Endothelial cell of umbilical vein (primary cell): ENCODE measurements around the gene CPNE9. TPM values are rescaled to one million over a fixed set of nuclear protein-coding genes. Genes with fewer than 3 reads are reported as not detected.

Experiments
- BruUV-seq: library from RNA; stranded (reverse); fragments of 400-500 nt; replicated peaks from 2 replicates; lab custom pipeline; 2021; lab: Mats Ljungman, UMichigan
- CTCF ChIA-PET: fragments of 300-600, 350-600 bp; sonication (Branson Sonifier 250); formaldehyde crosslinking; loops from one replicate; lab custom pipeline; 2021; ENCODE audit warnings: antibody characterized with exemption, inconsistent platforms; lab: Charles Lee
- POLR2A ChIA-PET: fragments of 300-600, 350-600 bp; sonication (Branson Sonifier 250); formaldehyde crosslinking; loops from one replicate; lab custom pipeline; 2021; ENCODE audit warnings: antibody characterized with exemption, inconsistent platforms; lab: Charles Lee
- DNase-seq: peaks from one replicate; pipeline ENCODE4 v3.0.0-alpha.2; 2011; ENCODE audit warnings: low read depth, low spot score
- FAIRE-seq: peaks from 2 replicates; lab custom pipeline; 2011; peaks lifted over from hg19 to GRCh38; lab: Jason Lieb, UNC
- H2AFZ ChIP-seq: 2 replicates; pipeline ENCODE4 v1.6.0; 2012; ENCODE audit warnings: low read depth, low read length, control low read depth, inconsistent platforms
- H3K27ac ChIP-seq: 2 replicates; pipeline ENCODE4 v1.5.1; 2011; ENCODE audit warnings: low read depth, mild to moderate bottlenecking, control low read depth, low read length, moderate library complexity; ENCODE audit not compliant: insufficient read depth
- H3K27me3 ChIP-seq, 2 experiments: 2 replicates each; pipeline versions ENCODE4 v1.6.0 to v1.6.1; 2011; ENCODE audit warnings: low read length in 2 of 2, mixed read lengths in 1 of 2; ENCODE audit not compliant: control insufficient read depth in 2 of 2, insufficient read depth in 2 of 2
- H3K36me3 ChIP-seq, 2 experiments: 2 replicates in 1 of 2; 3 replicates in 1 of 2; pipeline ENCODE4 v1.5.1; 2011; ENCODE audit warnings: low read length in 2 of 2, mild to moderate bottlenecking in 1 of 2, moderate library complexity in 1 of 2; ENCODE audit not compliant: control insufficient read depth in 2 of 2, insufficient read depth in 2 of 2; ENCODE audit errors: extremely low read depth in 1 of 2
- H3K4me1 ChIP-seq: 3 replicates; pipeline ENCODE4 v1.5.1; 2011; ENCODE audit warnings: mild to moderate bottlenecking, low read length; ENCODE audit not compliant: control insufficient read depth, insufficient read depth; ENCODE audit errors: extremely low read depth
- H3K4me2 ChIP-seq: 2 replicates; pipeline ENCODE4 v1.6.1; 2011; ENCODE audit warnings: low read length, control low read depth, mixed read lengths; ENCODE audit not compliant: insufficient read depth
- H3K4me3 ChIP-seq, 3 experiments: fragments of 200-600 bp in 1 of 3; sonication (generic), shearing (Covaris generic) in 1 of 3; replicated peaks in 1 of 3; 2 replicates each; pipeline ENCODE4 v1.5.1; 2011 to 2016; ENCODE audit warnings: control low read depth in 3 of 3, low read length in 3 of 3, mild to moderate bottlenecking in 2 of 3, inconsistent platforms in 1 of 3, low read depth in 1 of 3, moderate library complexity in 1 of 3; ENCODE audit not compliant: insufficient read depth in 1 of 3
- H3K79me2 ChIP-seq: 2 replicates; pipeline ENCODE4 v1.6.0; 2012; ENCODE audit warnings: low read length, inconsistent platforms; ENCODE audit not compliant: control insufficient read depth, insufficient read depth
- H3K9ac ChIP-seq: replicated peaks from 2 replicates; pipeline ENCODE3; 2011; ENCODE audit warnings: low read length, control low read depth; ENCODE audit not compliant: insufficient read depth; ENCODE audit errors: extremely low read depth
- H3K9me1 ChIP-seq: replicated peaks from 3 replicates; pipeline ENCODE4 v1.6.0; 2011; ENCODE audit warnings: mild to moderate bottlenecking, low read length; ENCODE audit not compliant: control insufficient read depth, insufficient read depth; ENCODE audit errors: extremely low read depth
- H3K9me3 ChIP-seq: replicated peaks from 2 replicates; pipeline ENCODE4 v1.5.1; 2012; ENCODE audit warnings: low read length, inconsistent platforms; ENCODE audit not compliant: control insufficient read depth, insufficient read depth
- H4K20me1 ChIP-seq: replicated peaks from 2 replicates; pipeline ENCODE3; 2011; ENCODE audit warnings: mild to moderate bottlenecking, low read length; ENCODE audit not compliant: control insufficient read depth, insufficient read depth; ENCODE audit errors: extremely low read depth
- EZH2 ChIP-seq: IDR thresholded peaks from 2 replicates; pipeline ENCODE4 v1.6.1; 2012; ENCODE audit warnings: borderline replicate concordance, low read depth, mild to moderate bottlenecking, moderate library complexity, low read length, inconsistent platforms; ENCODE audit not compliant: severe bottlenecking
- FOS ChIP-seq: IDR thresholded peaks from 2 replicates; pipeline ENCODE4 v1.6.1; 2011; ENCODE audit warnings: mild to moderate bottlenecking, low read length, moderate library complexity, borderline replicate concordance; ENCODE audit not compliant: insufficient read depth
- GATA2 ChIP-seq: IDR thresholded peaks from 2 replicates; pipeline ENCODE4 v1.7.0; 2011; ENCODE audit warnings: low read depth, mild to moderate bottlenecking, moderate library complexity, mixed read lengths, low read length; ENCODE audit not compliant: insufficient read length, insufficient read depth
- JUN ChIP-seq: IDR thresholded peaks from 2 replicates; pipeline ENCODE4 v1.6.1; 2011; ENCODE audit warnings: borderline replicate concordance, low read depth; ENCODE audit not compliant: insufficient read length, insufficient read depth
- MYC ChIP-seq: IDR thresholded peaks from one replicate; pipeline ENCODE4 v1.6.1; 2011; ENCODE audit warnings: mild to moderate bottlenecking, low read depth, low read length
- POLR2A ChIP-seq: IDR thresholded peaks from 2 replicates; pipeline ENCODE4 v1.6.1; 2012; ENCODE audit warnings: low read depth, mild to moderate bottlenecking, control low read depth, low read length
- POLR2AphosphoS5 ChIP-seq: IDR thresholded peaks from 2 replicates; pipeline ENCODE4 v1.6.1; 2012; ENCODE audit warnings: low read depth, mild to moderate bottlenecking, control low read depth, low read length, moderate library complexity; ENCODE audit not compliant: insufficient read depth
- dilution Hi-C: fragments of 300-500 bp; cut with MboI; formaldehyde crosslinking; loops from one replicate; pipeline ENCODE4 v1.15.0; 2019; ENCODE audit warnings: low sequenced_read_pairs; ENCODE audit not compliant: extremely low pct_ligation_motif_present
- intact Hi-C: fragments of 100-400 bp; cut with micrococcal nuclease; formaldehyde crosslinking; loops from one replicate; pipeline ENCODE4 v1.10.0; 2022
- polyA plus RNA-seq, 4 experiments: library from polyadenylated mRNA; depleted of rRNA in 3 of 4; stranded (reverse) in 3 of 4; unstranded in 1 of 4; fragments of >200 nt; gene quantifications; 2 replicates each; pipeline versions ENCODE4 v1.2.1 to v1.2.3, GENCODE V29; 2011 to 2012; ENCODE audit warnings: missing spikeins in 1 of 4
- total RNA-seq: library from RNA; stranded (reverse); gene quantifications from 2 replicates; pipeline ENCODE4 v1.2.3, GENCODE V29; 2021
- TF ChIP-seq, protein P1 (sequence below), 2 donors: IDR thresholded peaks; 1 replicate in 1 of 2; 2 replicates in 1 of 2; pipeline ENCODE4 v1.5.1; 2011; ENCODE audit warnings: low read length in 2 of 2, mild to moderate bottlenecking in 2 of 2, moderate library complexity in 2 of 2, control low read depth in 1 of 2, inconsistent platforms in 1 of 2, low read depth in 1 of 2; ENCODE audit not compliant: insufficient read depth in 1 of 2; ENCODE audit errors: extremely low read depth in 1 of 2
- TF ChIP-seq, protein P2 (sequence below): IDR thresholded peaks from 2 replicates; pipeline ENCODE4 v1.6.1; 2011; ENCODE audit not compliant: insufficient read depth, insufficient read length

The CPNE9 gene
- total and polyA plus RNA-seq, 2 donors (not counting 3 experiments of a cell fraction or from before 2014, with no cell fraction given) = not detected

DNA sequence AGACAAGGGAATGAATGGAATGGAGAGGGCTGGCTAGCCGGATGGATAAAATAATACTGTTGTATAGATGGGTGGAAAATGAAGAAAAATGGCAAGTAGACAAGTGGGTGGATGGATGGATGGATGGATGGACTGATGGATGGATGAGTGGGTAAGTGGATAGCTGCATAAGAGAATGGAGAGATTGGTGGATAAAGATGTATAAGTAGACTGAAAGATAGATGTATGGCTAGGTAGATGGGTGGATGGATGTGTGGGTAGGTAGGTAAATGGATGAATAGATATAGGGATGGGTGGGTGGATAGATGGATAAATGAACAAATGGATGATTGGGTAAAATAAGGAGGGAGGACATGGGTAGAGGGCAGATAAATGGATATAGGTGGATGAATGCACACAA, 13.9 kb downstream of the CPNE9 start:
- DNase-seq (no peak), FAIRE-seq (no peak)
- CTCF ChIA-PET = interaction anchor here (1.0 to 1.2 kb wide), 3 partner anchors 10 to 229 kb away, joined by 3 to 4 read pairs (median 4); no protein-coding TSS in a partner anchor
- Histone ChIP-seq H2AFZ (no peak overlapping the region), H3K27ac (no peak overlapping the region), H3K4me1 (no peaks in the 10 kb centered on the region), H3K9ac (no peak overlapping the region), H3K9me3 (no peaks in the 10 kb centered on the region), H3K27me3 (peaks cover 2 to 7% of the 10 kb centered on the region in 2 experiments), H4K20me1 (no peaks in the 10 kb centered on the region), H3K9me1 (no peaks in the 10 kb centered on the region), H3K36me3 (no peaks in the 10 kb centered on the region), H3K4me3 (no peak overlapping the region), H3K4me2 (no peak overlapping the region), H3K79me2 (no peaks in the 10 kb centered on the region)
- BruUV-seq = no TSS peak
- intact Hi-C loops (loop anchor here (5.0 kb wide), 2 partner anchors 75 to 215 kb away; partner anchors contain the start of genes ARPC4, CRELD1 and TADA3), dilution Hi-C loops (no loop called here)
- POLR2A ChIA-PET = no interaction called here
- TF ChIP-seq POLR2AphosphoS5 = no peak
- TF ChIP-seq FOS = no peak
- TF ChIP-seq, protein P1, sequence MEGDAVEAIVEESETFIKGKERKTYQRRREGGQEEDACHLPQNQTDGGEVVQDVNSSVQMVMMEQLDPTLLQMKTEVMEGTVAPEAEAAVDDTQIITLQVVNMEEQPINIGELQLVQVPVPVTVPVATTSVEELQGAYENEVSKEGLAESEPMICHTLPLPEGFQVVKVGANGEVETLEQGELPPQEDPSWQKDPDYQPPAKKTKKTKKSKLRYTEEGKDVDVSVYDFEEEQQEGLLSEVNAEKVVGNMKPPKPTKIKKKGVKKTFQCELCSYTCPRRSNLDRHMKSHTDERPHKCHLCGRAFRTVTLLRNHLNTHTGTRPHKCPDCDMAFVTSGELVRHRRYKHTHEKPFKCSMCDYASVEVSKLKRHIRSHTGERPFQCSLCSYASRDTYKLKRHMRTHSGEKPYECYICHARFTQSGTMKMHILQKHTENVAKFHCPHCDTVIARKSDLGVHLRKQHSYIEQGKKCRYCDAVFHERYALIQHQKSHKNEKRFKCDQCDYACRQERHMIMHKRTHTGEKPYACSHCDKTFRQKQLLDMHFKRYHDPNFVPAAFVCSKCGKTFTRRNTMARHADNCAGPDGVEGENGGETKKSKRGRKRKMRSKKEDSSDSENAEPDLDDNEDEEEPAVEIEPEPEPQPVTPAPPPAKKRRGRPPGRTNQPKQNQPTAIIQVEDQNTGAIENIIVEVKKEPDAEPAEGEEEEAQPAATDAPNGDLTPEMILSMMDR (IDR thresholded peaks at IDR 0.05; ENCODE audit: extremely low read depth in 1 of 2, insufficient read depth in 1 of 2, low read depth in 1 of 2, low read length in 2 of 2) = no peak
- no peak for TF ChIP-seq MYC
- no peak for TF ChIP-seq EZH2
- TF ChIP-seq, protein P2, sequence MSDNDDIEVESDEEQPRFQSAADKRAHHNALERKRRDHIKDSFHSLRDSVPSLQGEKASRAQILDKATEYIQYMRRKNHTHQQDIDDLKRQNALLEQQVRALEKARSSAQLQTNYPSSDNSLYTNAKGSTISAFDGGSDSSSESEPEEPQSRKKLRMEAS = no peak
- TF ChIP-seq JUN = no peak
- no peak for TF ChIP-seq POLR2A
- no peak for TF ChIP-seq GATA2
